ENCODE results near the gene BAG1. TPM values are rescaled to one million over a fixed set of nuclear protein-coding genes. Genes with fewer than 3 reads are reported as not detected.

The BAG1 gene
- total and polyA plus RNA-seq, 2 of the 13 experiments (the other 11 are each of a cell fraction or from before 2014, with no cell fraction given) = 23.1 to 59.5 TPM

DNA sequence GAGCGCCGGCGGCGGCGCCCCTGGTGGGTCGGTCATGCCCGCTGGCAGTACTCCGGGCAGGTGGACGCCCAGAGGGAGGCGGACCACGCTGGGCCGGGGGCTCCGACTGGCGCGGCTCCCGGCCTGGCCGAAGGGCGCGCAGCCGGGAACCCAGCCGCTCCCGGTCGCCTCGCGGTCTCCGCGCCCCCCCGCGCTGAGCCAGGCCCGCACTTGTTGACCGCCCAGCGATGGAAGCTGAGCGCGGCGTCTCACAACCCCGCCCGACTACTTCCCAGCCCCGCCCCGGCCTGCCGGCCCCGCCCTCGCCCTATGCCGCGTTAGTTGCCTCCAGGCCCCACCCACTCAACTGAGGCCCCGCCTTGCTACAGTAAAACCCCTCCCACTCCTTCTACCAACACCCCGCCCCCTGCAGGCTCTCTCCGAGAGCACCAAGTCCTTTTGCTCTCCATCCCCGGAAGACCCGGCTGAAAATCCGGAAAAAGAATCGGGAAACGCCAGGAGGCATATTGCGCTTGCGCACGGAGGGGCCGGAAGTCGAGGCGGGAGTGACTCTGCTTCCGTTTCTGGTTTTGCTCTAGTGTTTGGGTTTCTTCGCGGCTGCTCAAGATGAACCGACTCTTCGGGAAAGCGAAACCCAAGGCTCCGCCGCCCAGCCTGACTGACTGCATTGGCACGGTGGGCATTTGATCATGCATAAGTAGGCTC, at the start of gene BAG1, which contains the start of gene CHMP5 (continued):
- TF ChIP-seq, protein P1, sequence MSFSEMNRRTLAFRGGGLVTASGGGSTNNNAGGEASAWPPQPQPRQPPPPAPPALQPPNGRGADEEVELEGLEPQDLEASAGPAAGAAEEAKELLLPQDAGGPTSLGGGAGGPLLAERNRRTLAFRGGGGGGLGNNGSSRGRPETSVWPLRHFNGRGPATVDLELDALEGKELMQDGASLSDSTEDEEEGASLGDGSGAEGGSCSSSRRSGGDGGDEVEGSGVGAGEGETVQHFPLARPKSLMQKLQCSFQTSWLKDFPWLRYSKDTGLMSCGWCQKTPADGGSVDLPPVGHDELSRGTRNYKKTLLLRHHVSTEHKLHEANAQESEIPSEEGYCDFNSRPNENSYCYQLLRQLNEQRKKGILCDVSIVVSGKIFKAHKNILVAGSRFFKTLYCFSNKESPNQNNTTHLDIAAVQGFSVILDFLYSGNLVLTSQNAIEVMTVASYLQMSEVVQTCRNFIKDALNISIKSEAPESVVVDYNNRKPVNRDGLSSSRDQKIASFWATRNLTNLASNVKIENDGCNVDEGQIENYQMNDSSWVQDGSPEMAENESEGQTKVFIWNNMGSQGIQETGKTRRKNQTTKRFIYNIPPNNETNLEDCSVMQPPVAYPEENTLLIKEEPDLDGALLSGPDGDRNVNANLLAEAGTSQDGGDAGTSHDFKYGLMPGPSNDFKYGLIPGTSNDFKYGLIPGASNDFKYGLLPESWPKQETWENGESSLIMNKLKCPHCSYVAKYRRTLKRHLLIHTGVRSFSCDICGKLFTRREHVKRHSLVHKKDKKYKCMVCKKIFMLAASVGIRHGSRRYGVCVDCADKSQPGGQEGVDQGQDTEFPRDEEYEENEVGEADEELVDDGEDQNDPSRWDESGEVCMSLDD (CRISPR knock-in tag; IDR thresholded peaks at IDR 0.05; ENCODE audit: borderline replicate concordance) = no peak
- TF ChIP-seq ZNF225 (CRISPR knock-in tag; IDR thresholded peaks at IDR 0.05) (no peak), SSRP1 (CRISPR knock-in tag; IDR thresholded peaks at IDR 0.05) (no peak), SMARCC2 (IDR thresholded peaks at IDR 0.05) (no peak), ATF7-NPFF (CRISPR knock-in tag; IDR thresholded peaks at IDR 0.05; ENCODE audit: low read depth) (peak; percentile 50; the same call in 1 of the 2 replicates), ZNF24 (IDR thresholded peaks at IDR 0.05) (no peak), YY1 (IDR thresholded peaks at IDR 0.05; ENCODE audit: insufficient read depth, insufficient replicate concordance, low read depth, low read length) (peak; percentile 36), ZSCAN21 (CRISPR knock-in tag; IDR thresholded peaks at IDR 0.05; ENCODE audit: borderline replicate concordance) (no peak), ZNF383 (CRISPR knock-in tag; IDR thresholded peaks at IDR 0.05; ENCODE audit: borderline replicate concordance) (no peak), RAD21 (CRISPR knock-in tag; IDR thresholded peaks at IDR 0.05) (no peak; the same call in 1 of the 2 replicates), KDM1A (CRISPR knock-in tag; IDR thresholded peaks at IDR 0.05) (no peak), PAF1 (CRISPR knock-in tag; IDR thresholded peaks at IDR 0.05) (no peak), ZNF430 (CRISPR knock-in tag; IDR thresholded peaks at IDR 0.05) (no peak), FIP1L1 (IDR thresholded peaks at IDR 0.05; ENCODE audit: borderline replicate concordance, insufficient read depth, low read depth, low read length) (no peak), CENPX (CRISPR knock-in tag; IDR thresholded peaks at IDR 0.05) (no peak), U2AF2 (IDR thresholded peaks at IDR 0.05; ENCODE audit: low read depth, low read length) (no peak), PHF5A (CRISPR knock-in tag; IDR thresholded peaks at IDR 0.05; ENCODE audit: low read depth, unreplicated experiment) (no peak)
- TF ChIP-seq, protein P2, sequence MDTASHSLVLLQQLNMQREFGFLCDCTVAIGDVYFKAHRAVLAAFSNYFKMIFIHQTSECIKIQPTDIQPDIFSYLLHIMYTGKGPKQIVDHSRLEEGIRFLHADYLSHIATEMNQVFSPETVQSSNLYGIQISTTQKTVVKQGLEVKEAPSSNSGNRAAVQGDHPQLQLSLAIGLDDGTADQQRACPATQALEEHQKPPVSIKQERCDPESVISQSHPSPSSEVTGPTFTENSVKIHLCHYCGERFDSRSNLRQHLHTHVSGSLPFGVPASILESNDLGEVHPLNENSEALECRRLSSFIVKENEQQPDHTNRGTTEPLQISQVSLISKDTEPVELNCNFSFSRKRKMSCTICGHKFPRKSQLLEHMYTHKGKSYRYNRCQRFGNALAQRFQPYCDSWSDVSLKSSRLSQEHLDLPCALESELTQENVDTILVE (CRISPR knock-in tag; IDR thresholded peaks at IDR 0.05) = no peak; the same call in 1 of the 2 replicates
- TF ChIP-seq, protein P3, sequence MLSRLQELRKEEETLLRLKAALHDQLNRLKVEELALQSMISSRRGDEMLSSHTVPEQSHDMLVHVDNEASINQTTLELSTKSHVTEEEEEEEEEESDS (CRISPR knock-in tag; IDR thresholded peaks at IDR 0.05; ENCODE audit: borderline replicate concordance) = peak; percentile 73; the same call in 1 of the 2 replicates
- TF ChIP-seq, protein P4, sequence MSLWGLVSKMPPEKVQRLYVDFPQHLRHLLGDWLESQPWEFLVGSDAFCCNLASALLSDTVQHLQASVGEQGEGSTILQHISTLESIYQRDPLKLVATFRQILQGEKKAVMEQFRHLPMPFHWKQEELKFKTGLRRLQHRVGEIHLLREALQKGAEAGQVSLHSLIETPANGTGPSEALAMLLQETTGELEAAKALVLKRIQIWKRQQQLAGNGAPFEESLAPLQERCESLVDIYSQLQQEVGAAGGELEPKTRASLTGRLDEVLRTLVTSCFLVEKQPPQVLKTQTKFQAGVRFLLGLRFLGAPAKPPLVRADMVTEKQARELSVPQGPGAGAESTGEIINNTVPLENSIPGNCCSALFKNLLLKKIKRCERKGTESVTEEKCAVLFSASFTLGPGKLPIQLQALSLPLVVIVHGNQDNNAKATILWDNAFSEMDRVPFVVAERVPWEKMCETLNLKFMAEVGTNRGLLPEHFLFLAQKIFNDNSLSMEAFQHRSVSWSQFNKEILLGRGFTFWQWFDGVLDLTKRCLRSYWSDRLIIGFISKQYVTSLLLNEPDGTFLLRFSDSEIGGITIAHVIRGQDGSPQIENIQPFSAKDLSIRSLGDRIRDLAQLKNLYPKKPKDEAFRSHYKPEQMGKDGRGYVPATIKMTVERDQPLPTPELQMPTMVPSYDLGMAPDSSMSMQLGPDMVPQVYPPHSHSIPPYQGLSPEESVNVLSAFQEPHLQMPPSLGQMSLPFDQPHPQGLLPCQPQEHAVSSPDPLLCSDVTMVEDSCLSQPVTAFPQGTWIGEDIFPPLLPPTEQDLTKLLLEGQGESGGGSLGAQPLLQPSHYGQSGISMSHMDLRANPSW (CRISPR knock-in tag; IDR thresholded peaks at IDR 0.05; ENCODE audit: borderline replicate concordance) = no peak
- TF ChIP-seq, protein P5, sequence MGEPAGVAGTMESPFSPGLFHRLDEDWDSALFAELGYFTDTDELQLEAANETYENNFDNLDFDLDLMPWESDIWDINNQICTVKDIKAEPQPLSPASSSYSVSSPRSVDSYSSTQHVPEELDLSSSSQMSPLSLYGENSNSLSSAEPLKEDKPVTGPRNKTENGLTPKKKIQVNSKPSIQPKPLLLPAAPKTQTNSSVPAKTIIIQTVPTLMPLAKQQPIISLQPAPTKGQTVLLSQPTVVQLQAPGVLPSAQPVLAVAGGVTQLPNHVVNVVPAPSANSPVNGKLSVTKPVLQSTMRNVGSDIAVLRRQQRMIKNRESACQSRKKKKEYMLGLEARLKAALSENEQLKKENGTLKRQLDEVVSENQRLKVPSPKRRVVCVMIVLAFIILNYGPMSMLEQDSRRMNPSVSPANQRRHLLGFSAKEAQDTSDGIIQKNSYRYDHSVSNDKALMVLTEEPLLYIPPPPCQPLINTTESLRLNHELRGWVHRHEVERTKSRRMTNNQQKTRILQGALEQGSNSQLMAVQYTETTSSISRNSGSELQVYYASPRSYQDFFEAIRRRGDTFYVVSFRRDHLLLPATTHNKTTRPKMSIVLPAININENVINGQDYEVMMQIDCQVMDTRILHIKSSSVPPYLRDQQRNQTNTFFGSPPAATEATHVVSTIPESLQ (CRISPR knock-in tag; conservative IDR thresholded peaks at IDR 0.05) = no peak

Data from HepG2 (cell line).